D721Med (cell line): ENCODE results near the gene SLC44A1.
A peak's percentile ranks its signal among the peaks of the same experiment; 100 is the strongest.

ENCODE experiments used
- DNase-seq: peaks from one replicate; pipeline ENCODE4 v3.0.0; 2011; ENCODE audit warnings: low spot score; ENCODE audit not compliant: insufficient read length
- FAIRE-seq: peaks from 2 replicates; lab custom pipeline; 2011; peaks lifted over from hg19 to GRCh38; lab: Jason Lieb, UNC
- TF ChIP-seq, protein P1 (sequence below): IDR thresholded peaks from 2 replicates; pipeline ENCODE4 v1.5.1; 2012; ENCODE audit warnings: mild to moderate bottlenecking, control low read depth; ENCODE audit not compliant: insufficient read depth; ENCODE audit errors: missing control alignments

Gene SLC44A1

DNA sequence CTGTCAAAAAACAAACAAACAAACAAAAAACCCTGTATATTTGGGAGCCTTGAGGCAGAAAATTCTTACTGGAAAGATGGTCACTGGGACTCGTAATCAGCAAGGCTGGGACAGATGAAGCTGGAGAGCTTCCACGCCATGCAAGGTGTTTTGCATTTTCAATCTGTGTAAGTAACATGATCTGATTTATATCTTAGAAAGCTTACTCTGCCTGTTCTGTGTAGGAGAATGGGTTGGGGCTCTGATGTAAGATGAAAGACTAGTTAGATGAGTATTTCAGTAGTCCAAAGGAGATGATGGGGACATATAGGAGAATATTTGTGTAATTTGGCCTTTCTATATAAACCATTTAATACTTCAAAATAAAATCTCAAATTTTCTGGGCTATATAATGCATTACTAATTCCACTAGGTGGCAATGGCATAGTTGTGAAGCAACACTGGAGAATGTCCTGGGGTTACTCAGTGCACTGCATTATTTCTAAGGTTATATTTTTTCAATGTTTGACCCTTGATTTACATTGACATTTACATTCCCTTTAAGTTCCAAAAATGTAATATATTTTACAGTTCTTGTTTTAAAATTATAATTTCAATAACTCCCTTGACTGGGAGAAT is 181.5 kb downstream of the SLC44A1 start:
- FAIRE-seq (no peak), DNase-seq (no peak)
- TF ChIP-seq, protein P1, sequence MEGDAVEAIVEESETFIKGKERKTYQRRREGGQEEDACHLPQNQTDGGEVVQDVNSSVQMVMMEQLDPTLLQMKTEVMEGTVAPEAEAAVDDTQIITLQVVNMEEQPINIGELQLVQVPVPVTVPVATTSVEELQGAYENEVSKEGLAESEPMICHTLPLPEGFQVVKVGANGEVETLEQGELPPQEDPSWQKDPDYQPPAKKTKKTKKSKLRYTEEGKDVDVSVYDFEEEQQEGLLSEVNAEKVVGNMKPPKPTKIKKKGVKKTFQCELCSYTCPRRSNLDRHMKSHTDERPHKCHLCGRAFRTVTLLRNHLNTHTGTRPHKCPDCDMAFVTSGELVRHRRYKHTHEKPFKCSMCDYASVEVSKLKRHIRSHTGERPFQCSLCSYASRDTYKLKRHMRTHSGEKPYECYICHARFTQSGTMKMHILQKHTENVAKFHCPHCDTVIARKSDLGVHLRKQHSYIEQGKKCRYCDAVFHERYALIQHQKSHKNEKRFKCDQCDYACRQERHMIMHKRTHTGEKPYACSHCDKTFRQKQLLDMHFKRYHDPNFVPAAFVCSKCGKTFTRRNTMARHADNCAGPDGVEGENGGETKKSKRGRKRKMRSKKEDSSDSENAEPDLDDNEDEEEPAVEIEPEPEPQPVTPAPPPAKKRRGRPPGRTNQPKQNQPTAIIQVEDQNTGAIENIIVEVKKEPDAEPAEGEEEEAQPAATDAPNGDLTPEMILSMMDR: peak; percentile 70

- DNase-seq: no peak
- TF ChIP-seq, protein P1: no peak
- no peak for FAIRE-seq
Observed at GRCh38 chr9:105426657-105427056, 182.2 kb downstream of the SLC44A1 start.

- TF ChIP-seq, protein P1: no peak
- FAIRE-seq: no peak
- DNase-seq: no peak
Observed at GRCh38 chr9:105431424-105432246, 187.2 kb downstream of the SLC44A1 start.

- FAIRE-seq (peak; percentile 95), DNase-seq (no peak)
- TF ChIP-seq, protein P1: no peak
Observed at GRCh38 chr9:105432247-105432842, 187.9 kb downstream of the SLC44A1 start.

GRCh38 chr9:105435453-105435852 is 191.0 kb downstream of the SLC44A1 start:
- TF ChIP-seq, protein P1: no peak
- DNase-seq: no peak
- no peak for FAIRE-seq

DNA sequence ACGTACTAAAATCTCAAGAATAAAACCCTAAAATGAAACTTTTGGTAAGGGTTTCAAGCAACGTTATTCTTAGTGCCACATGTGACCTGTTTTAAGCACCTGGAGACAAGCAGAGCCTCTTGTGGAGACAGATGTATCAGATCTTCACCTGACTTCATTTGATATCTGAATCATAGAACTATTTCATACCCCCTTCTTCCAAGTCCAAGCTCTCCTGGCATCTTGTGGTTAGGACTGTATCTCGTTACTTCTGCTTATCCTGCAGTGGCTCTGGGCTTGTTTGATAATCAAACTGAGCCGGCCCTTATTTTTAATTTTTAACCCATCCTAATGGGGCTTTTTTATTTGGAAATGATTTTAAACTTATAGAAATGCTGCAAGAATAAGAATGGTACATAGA is 192.3 kb downstream of the SLC44A1 start:
- TF ChIP-seq, protein P1: no peak
- no peak for FAIRE-seq

More for the DNA sequence above, 192.3 kb downstream of the SLC44A1 start:
- DNase-seq: no peak
